WTC11 (cell line): ENCODE results near the gene TAGLN3.

ENCODE experiments used
- CREM ChIP-seq: sonication (generic); formaldehyde crosslinking; IDR thresholded peaks from 2 replicates; pipeline ENCODE4 v1.8.1; 2022; ENCODE audit warnings: mild to moderate bottlenecking, missing genetic modification reagents, moderate library complexity
- ESRRA ChIP-seq: sonication (generic); formaldehyde crosslinking; IDR thresholded peaks from 2 replicates; pipeline ENCODE4 v1.8.1; 2022; ENCODE audit warnings: mild to moderate bottlenecking, missing genetic modification reagents, borderline replicate concordance
- TF ChIP-seq, protein P1 (sequence below): sonication (generic); formaldehyde crosslinking; IDR thresholded peaks from 2 replicates; pipeline ENCODE4 v1.8.1; 2022; ENCODE audit warnings: low read depth, missing genetic modification reagents, borderline replicate concordance

GRCh38 chr3:112046599-112046998, 47.9 kb downstream of the TAGLN3 start:
- TF ChIP-seq CREM (no peak), ESRRA (CRISPR knock-in tag) (no peak)
- TF ChIP-seq, protein P1, sequence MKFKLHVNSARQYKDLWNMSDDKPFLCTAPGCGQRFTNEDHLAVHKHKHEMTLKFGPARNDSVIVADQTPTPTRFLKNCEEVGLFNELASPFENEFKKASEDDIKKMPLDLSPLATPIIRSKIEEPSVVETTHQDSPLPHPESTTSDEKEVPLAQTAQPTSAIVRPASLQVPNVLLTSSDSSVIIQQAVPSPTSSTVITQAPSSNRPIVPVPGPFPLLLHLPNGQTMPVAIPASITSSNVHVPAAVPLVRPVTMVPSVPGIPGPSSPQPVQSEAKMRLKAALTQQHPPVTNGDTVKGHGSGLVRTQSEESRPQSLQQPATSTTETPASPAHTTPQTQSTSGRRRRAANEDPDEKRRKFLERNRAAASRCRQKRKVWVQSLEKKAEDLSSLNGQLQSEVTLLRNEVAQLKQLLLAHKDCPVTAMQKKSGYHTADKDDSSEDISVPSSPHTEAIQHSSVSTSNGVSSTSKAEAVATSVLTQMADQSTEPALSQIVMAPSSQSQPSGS (CRISPR knock-in tag): no peak
